Jurkat, Clone E6-1 (cell line): Measurements from ENCODE around the gene TMEM69. TPM values are rescaled to one million over a fixed set of nuclear protein-coding genes. Genes with fewer than 3 reads are reported as not detected.

Experiments used
- DNase-seq: peaks from one replicate; pipeline ENCODE4 v3.0.0-alpha.2; 2011; ENCODE audit warnings: low read depth, low spot score
- H3K4me3 ChIP-seq: 2 replicates; pipeline ENCODE4 v1.5.1; 2011; ENCODE audit warnings: mild to moderate bottlenecking, low read length, control low read depth, moderate library complexity
- polyA plus RNA-seq: library from polyadenylated mRNA; unstranded; fragments of >200 nt; gene quantifications from one replicate; pipeline ENCODE4 v1.2.1, GENCODE V29; 2012; ENCODE audit warnings: missing spikeins; ENCODE audit not compliant: insufficient read length, insufficient read depth

TMEM69 gene, protein sequence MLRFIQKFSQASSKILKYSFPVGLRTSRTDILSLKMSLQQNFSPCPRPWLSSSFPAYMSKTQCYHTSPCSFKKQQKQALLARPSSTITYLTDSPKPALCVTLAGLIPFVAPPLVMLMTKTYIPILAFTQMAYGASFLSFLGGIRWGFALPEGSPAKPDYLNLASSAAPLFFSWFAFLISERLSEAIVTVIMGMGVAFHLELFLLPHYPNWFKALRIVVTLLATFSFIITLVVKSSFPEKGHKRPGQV
- 30.7 TPM for polyA plus RNA-seq

DNA sequence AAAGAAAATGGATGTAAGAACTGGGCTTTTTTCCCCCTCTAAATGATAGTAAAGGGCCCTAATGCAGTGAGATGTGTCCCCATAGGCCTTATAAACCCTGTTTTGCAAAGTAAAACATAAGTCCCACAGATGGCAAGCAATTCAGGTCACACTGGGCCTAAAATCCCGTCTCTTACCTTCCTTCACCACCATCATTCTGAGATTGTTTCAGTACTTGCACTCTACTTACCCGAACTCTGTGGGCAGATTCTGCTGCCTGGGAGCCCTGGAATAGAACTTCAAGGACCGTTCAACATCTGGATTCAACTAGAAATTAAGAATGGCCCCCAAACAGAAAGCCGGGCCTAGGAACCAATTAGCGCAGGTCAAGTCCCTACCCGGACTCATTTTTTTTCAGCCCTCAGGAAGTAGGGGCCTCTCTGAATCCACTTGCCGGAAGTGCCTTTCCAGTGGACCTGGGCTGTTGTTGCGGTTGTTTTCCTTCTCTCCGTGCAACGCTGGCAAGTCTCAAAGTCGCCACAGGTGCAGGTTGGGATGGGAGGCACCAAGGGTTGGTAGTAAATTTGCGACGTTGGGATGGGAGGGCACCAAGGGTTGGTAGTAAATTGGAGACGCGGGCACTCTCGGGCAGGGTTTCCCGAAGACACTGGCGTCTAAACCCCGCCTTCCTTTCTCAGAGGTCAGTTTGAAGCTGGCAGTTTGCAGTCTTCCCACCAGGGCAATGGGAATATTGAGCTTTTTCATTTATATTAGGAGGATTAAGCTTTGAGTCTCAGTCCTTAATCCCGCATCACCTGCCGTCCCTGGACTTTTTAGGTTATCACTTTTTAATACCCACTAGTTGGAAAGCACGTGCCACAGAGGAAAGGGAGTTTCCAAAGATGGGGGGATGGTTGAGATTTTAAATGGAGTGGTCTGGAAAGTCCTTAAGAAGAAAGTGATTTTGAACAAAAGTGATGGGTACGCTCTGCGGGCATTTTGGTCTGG, at the start of gene TMEM69:
Gene TMEM69, plus strand, starts transcription at position 428 of the 987 bp plus-strand sequence. CDS start 2,888 bp downstream, outside the sequence.
- H3K4me3 ChIP-seq = peak within 1 kb of the TSS; percentile 70
- DNase-seq = peak; percentile 93

DNA sequence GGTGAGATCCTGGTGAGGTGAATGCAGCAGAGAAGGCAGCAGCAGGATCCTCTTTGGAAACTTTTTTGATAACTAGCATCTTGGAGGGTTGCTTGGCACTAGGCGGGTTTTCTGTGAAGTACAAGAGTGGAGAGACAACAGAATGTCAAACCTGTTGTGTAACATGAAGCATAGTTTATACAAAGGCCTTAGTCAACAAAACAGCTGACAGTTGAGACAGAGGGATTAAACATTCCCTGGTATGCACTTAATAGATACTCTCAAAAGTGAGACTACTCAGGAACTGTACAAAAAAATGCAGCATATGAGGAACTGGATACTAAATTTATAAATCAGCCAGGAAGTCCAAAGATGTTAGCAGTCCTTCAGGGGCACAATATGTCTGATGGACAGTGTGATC, 47.7 kb upstream of the TMEM69 start:
- no peak for DNase-seq
- H3K4me3 ChIP-seq = no peak overlapping the region

DNA sequence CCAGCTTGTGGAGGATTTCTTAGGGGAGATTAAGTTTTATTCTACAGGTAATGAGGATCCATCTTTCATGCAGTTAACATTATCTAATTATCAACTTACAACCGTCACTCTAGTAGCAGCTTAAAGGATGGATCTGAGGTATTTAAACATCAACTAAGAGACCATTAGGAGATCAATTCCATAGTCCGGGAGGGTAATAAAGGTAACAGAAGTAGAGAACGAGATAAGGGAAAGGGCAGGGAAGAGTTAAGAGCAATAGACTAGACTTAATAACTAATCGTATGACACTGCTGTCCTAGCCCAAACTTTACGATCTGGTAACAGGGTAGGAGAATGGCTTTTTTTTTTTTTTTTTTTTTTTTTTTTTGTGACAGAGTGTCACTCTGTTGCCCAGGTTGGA, 44.7 kb upstream of the TMEM69 start:
- no peak for DNase-seq
- no peak overlapping the region for H3K4me3 ChIP-seq

DNA sequence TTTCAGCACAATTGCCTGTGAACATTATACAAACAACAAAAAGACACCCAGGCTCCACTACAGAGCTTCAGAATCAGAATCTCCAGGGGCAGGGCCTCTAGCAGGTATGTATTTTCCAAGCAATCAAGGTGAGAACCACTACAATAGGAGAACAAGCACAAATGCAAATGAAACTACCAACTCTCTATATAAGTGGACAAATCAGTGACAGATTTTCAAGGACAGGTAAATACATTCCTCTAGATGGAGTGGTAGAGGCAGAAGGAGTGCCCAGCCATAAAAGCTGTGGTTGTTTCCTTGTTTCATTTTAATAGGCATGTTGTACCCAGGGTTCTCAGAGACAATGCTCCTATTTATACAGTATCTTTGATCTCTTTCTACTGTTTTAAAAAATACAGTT, 44.0 kb upstream of the TMEM69 start:
- no peak for DNase-seq
- H3K4me3 ChIP-seq = no peak overlapping the region

DNA sequence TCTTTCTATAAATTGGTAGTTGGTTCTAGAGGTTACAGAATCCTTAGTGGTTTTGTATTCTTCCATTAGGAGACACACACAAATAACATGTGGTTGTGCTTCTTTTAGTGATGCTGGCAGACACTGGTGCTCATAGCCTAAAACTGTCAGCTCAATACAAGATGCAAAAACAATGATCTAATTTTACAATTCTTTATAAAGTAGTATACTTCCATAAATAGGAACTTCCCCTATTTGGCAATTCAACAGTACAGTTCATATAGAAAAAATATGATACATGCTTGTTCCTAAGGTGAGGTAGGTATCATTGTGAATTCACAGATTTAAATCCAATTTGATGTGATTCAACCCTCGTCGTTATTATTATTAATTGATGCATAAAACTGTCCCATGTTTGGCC, 43.3 kb upstream of the TMEM69 start:
- DNase-seq = no peak

DNA sequence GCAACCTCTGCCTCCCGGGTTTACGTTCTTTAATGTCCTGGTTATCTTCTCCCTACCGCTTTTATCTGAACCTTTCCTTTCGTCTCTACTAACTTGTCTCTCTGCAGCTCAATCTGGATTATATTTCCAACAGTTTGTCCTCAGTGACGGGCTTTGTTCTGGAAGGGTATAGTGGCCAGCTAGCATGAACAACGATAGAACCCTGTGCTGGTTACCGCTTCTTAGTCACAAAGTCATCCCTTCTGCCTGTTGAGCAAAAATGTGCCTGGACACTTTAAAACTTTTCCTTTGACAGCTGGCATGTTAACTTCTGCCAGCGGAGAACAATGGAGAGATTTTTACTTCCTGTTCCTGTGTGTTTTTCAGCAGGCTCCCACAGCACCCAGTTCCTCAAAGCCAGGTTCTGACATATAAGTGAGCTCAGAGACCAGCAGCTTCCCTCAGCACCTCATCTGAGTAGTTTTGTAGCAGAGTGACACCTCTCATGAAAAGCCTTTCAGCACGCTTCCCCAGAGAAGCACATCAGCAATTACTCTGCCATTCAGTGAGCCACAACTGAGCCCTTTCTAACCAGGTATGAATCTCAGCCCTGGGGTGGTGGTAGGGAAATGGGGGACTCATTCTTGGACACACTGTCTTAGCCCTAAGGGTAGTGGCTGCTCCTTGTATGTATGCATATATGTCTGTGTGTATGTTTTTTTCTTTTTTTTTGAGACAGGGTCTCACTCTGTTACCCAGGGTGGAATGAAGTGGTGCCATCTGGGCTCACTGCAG, 40.5 kb upstream of the TMEM69 start:
- DNase-seq = no peak
- H3K4me3 ChIP-seq = no peak overlapping the region

More for the DNA sequence above, 43.3 kb upstream of the TMEM69 start:
- no peak overlapping the region for H3K4me3 ChIP-seq

DNA sequence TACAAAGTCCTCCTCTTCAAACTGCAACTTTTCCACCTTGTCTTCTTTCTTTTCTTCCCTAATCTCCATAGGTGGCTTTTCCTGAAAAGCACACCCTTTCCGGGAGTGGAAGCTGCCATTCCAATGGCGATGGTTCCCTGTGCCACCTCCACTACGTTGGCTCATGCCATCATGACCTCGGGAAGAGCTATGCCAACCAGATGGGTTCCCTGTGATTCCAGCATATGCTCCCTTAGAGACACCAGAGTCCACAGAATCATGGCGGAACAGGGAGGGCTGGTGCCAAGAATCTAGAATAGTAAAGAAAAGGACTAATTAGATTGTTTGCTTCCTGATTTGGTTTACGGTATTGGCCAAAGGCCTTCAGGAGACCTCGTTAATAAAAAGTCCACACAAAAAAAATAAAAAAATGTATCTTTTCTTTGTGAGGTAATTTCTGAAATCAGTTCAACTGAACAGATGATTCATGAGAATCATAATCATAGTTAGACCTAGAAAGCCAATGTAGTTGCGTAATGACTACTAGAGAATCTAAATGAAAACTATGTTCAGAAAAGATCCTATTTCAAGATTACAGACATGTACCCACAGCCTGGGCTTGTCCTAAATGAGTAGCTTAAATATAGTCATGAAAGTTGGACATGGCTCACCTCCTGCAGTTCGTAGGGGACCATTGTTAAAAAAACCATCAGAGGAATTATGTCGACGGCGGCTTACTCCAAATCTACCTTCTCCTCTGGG, 33.3 kb upstream of the TMEM69 start:
- no peak for DNase-seq
- no peak overlapping the region for H3K4me3 ChIP-seq

DNA sequence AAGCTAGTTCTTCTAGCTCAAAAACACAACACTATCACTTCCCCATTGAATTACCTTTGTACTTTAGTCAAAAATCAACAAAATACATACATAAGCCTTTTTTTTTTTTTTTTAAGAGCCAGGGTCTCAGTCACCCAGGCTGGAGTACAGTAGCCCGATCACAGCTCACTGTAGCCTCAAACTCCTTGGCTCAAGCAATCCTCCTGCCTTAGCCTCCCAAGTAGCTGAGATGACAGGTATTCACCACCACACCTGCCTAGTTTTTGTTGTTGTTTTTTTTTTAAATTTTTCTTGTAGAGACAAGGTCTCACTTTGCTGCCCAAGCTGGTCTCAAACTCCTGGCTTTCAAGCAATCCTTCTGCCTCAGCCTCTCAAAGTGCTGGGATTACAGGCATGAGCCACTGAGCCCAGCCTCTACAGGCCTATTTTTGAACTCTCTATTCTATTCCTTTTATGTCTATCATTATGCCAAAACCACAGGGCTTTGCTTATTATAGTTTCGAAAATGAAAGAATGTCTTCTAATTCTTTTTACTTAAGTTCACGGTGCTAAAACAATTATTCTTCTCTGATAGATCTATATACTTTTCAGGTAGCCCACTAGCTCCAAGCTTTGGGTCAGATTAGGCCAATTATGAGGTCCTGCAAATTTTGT, 31.3 kb upstream of the TMEM69 start:
- no peak for DNase-seq
- H3K4me3 ChIP-seq = no peak overlapping the region

DNA sequence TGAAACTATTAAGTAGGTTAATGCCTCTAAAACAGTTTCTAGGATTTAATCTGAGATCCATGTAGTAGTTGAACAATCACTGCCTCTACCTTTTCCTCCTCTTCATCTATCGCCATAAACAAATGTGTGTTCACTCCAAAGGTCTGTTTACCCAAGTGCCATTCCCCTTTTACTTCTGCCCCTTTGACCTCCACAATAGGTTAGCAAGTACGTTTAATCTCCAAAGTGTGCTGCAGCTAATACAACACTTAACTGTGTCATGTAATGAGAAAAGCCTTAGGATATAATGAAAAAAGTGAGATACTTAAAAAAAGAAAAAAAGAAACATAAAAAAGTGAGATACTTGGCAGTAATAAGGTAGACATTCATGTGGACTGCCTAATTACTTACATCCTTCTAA, 29.8 kb upstream of the TMEM69 start:
- DNase-seq = no peak
- H3K4me3 ChIP-seq = no peak overlapping the region

DNA sequence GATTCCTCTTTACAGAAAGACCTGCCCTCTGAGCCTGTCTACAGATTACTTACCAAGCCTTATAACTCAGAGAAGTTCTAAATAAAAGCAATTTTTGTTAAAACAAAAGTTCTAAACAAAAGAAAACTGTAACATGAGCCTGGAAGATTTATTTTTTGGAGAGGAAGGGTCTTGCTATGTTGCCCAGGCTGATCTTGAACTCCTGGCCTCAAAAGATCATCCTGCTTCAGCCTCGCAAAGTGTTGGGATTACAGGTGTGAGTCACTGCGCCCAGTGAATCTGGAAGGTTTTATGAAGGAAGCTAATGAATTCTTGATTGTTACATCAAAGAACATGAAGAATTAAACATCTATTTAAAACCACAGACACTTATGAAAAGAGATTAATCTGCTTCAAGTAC, 28.8 kb upstream of the TMEM69 start:
- no peak for DNase-seq
- H3K4me3 ChIP-seq = no peak overlapping the region

DNA sequence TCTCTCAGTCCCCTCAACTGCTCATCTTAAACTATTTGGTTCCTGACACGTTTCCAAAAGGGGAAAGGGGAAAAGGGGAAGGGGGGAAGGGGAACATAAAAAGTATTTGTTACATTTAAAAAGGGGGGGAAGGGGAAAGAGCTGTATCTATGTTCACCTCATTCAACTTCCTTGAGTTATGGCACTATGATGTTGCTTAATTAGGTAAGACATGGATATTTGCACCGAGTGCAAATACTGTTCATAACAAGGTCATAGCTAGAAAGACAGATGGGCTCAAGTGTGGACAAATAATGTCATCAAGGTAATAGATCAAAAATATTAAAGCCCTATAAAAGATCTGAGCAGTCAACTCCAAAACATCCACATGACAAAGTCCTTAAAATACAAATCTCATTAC, 27.6 kb upstream of the TMEM69 start:
- no peak for DNase-seq
- H3K4me3 ChIP-seq = no peak overlapping the region

DNA sequence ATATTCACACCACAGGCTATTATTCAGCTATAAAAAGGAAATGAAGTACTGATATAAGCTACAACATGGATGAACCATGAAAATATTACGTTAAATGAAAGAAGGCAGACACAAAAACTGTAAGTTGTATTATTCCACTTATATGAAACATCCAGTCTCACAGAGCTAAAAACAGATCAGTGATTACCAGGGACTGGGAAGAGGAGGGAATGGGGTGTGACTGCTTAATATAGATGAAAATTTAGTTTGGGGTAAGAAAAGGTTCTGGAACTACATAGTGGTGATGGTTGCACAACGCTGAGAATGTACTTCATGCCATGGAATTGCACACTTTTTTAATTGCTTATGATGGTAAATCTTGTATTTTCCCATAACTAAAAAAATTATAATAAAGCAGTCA, 21.1 kb upstream of the TMEM69 start:
- H3K4me3 ChIP-seq = no peak overlapping the region
- DNase-seq = no peak

DNA sequence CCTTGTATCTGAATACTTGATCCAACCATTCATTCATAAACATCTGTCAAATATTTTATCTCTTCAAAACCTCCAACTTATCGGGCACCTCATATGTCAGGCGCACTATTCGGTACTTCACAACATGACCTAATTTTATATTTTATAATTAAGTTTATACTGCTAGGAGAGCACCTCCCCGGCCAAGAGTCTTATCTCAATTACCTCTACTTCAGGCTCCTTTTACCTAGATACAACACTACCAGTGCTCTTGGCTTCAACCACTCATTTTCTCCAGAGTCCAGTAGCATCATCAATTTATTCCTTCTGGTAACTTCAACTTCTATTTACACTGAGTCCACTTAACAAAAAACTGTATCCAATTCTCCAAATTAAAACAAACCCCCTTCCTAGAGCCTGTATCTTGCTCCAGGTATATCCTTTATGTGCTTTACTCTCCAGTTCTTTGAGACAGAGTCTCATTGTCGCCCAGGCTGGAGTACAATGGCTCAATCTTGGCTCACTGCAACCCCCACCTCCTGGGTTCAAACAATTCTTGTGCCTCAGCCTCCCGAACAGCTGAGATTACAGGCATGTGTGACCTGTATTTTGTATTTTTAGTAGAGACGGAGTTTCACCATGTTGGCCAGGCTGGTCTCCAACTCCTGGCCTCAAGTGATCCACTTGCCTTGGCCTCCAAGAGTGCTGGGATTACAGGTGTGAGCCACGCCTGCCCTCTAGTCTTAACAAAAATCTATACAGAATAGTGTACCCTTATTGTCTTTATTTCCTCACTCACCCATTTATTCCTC, 20.5 kb upstream of the TMEM69 start:
- no peak overlapping the region for H3K4me3 ChIP-seq
- no peak for DNase-seq

DNA sequence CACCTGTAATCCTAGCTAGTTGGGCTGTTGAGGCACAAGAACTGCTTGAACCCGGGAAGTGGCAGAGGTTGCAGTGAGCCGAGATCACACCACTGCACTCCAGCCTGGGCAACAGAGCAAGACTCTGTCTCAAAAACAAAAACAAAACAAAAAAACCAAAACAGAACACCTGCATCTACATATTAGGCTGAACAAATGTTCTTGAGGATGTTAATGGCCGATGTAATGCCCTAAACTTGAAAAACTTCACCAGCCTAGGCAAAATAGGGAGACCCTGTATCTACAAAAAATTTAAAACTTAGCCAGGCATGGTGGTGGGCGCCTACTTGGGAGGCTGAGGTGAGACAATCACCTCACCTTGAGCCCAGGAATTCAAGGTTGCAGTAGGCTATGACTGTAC, 19.5 kb upstream of the TMEM69 start:
- no peak overlapping the region for H3K4me3 ChIP-seq
- DNase-seq = no peak

DNA sequence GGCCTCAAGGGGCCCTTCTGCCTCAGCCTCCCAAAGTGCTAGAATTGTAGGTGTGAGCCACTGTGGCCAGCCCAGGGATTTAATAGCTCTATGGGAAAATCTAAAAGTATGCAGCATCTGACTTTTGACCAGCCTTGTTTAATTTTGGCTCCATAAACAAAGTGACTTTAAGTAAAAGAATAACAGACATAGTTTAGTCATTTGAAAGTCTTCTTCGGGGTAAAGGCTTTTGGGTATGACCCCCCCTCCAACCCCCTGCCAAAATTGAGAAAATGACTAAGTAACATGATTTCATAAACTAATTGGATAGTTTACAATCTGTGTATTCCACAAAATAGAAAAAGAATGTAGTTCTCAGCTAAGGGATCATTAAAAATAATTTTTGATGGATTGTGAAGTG, 18.6 kb upstream of the TMEM69 start:
- no peak overlapping the region for H3K4me3 ChIP-seq
- no peak for DNase-seq

DNA sequence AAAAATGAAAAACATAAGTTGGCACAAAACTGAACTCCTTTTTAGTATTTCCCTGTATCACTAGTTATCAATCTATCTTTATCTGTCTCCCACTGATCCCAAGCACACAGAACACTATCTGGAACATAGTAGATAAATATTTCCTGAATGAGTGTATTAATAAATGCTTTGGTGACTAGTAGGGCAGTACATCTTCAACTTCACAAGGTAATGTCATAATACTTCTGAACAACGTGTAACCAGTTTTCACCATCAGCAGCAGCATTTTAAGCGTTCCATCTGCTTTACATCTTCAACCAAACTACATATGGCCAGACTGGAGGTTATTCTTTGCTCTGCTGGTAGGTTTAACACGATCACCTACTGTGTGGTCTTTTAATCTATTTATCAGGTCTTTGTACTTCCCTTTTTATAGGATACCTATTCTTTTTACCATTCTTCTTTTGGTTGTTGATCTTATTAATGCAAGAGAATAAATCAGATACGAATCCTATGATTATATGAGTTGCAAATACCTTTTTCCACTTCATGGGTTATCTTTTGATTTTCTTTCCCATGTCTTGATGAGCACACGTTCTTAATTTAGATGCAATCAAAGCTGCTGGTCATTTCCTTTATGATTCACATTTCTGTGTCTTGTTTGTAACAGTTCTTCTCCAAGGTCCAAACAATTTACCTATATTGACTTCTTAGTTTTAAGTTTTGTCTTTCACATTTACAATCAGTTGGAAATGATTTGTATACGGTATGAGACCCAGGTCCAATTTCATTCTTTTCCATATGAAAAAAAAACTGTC, 17.9 kb upstream of the TMEM69 start:
- DNase-seq = no peak
- H3K4me3 ChIP-seq = no peak overlapping the region

DNA sequence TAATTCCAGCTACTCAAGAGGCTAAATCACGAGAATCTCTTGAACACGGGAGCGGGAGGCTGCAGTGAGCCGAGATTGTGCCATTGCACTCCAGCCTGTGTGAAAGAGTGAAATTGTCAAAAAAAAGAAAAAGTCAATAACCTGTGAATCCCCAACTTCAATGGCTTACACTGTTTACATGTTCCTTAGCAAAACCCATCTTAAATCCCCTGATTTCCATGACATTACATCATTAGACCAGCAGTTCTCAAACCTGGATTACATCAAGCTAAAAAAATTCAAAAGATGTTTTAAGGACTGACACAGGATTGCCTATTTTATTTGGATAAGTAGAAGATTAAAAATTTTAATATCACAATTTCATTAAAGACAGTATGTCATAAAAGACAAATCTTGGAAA, 14.0 kb upstream of the TMEM69 start:
- no peak for DNase-seq
- H3K4me3 ChIP-seq = no peak overlapping the region
